A549 (cell line): ENCODE data around the gene BEND4. TPM values are rescaled to one million over a fixed set of nuclear protein-coding genes. Genes with fewer than 3 reads are reported as not detected.

ENCODE experiments used
- ATAC-seq, 2 experiments: fragments of 200-7000 bp in 1 of 2; fragments of >200 bp in 1 of 2; cut with Nextera tagmentation in 1 of 2; cut with Tn5 transposase in 1 of 2; 3 replicates each; pipeline versions ENCODE4 v1.8.0 to v1.9.1; 2018 to 2020; ENCODE audit warnings: mild to moderate bottlenecking in 1 of 2, moderate library complexity in 1 of 2
- CTCF ChIA-PET: fragments of 300-600 bp; sonication (Branson Sonifier 250); formaldehyde crosslinking; extraction: SDS; loops from one replicate; lab custom pipeline; 2021; ENCODE audit warnings: antibody characterized with exemption, inconsistent platforms; lab: Yijun Ruan, JAX
- POLR2A ChIA-PET: fragments of 350-600 bp; formaldehyde crosslinking; extraction: SDS; loops from one replicate; lab custom pipeline; 2021; ENCODE audit warnings: antibody characterized with exemption, inconsistent platforms; lab: Yijun Ruan, JAX
- DNase-seq, 2 experiments: peaks; one replicate each; pipeline versions ENCODE4 v3.0.0 to v3.0.0-alpha.2; 2011 to 2016; ENCODE audit warnings: low read depth in 1 of 2, low spot score in 1 of 2
- FAIRE-seq: peaks from 2 replicates; lab custom pipeline; 2011; peaks lifted over from hg19 to GRCh38; lab: Jason Lieb, UNC
- H3K27ac ChIP-seq, 2 experiments: fragments of >200 bp; sonication (Bioruptor Twin); formaldehyde crosslinking; 3 replicates each; pipeline ENCODE4 v1.5.1; 2016 to 2017
- H3K4me1 ChIP-seq: fragments of >200 bp; sonication (Bioruptor Twin); formaldehyde crosslinking; 3 replicates; pipeline ENCODE4 v1.6.1; 2016
- H3K4me2 ChIP-seq: fragments of >200 bp; sonication (Bioruptor Twin); formaldehyde crosslinking; 3 replicates; pipeline ENCODE4 v1.6.1; 2016
- H3K4me3 ChIP-seq: fragments of >200 bp; sonication (Bioruptor Twin); formaldehyde crosslinking; 3 replicates; pipeline ENCODE4 v1.5.1; 2016
- H3K9me3 ChIP-seq: fragments of >200 bp; sonication (Bioruptor Twin); formaldehyde crosslinking; 3 replicates; pipeline ENCODE4 v1.6.1; 2016
- CBX2 ChIP-seq: fragments of 200-600 bp; sonication (generic); IDR thresholded peaks from 2 replicates; pipeline ENCODE4 v1.6.1; 2016; ENCODE audit warnings: low read depth, mild to moderate bottlenecking, borderline replicate concordance
- E2F6 ChIP-seq: IDR thresholded peaks from 2 replicates; pipeline ENCODE4 v1.6.1; 2012; ENCODE audit warnings: low read depth, borderline replicate concordance
- EHF ChIP-seq: fragments of 250-450 bp; sonication (Bioruptor Pico); IDR thresholded peaks from 2 replicates; pipeline ENCODE4 v1.5.0; 2020; ENCODE audit warnings: mild to moderate bottlenecking
- EHMT2 ChIP-seq: fragments of 200-600 bp; sonication (generic); IDR thresholded peaks from 2 replicates; pipeline ENCODE4 v1.6.1; 2016; ENCODE audit warnings: antibody characterized with exemption, low read depth, mild to moderate bottlenecking, moderate library complexity
- ESRRA ChIP-seq: fragments of 150-350 bp; IDR thresholded peaks from 2 replicates; pipeline ENCODE4 v1.6.1; 2014; ENCODE audit warnings: mild to moderate bottlenecking, low read length, borderline replicate concordance
- FOSB ChIP-seq: fragments of 250-450 bp; sonication (Bioruptor Pico); IDR thresholded peaks from 2 replicates; pipeline ENCODE4 v1.5.0; 2020; ENCODE audit warnings: mild to moderate bottlenecking, moderate library complexity
- FOSL2 ChIP-seq, 2 experiments: fragments of 450-650 bp in 1 of 2; fragments of >200 bp in 1 of 2; sonication (Bioruptor Twin) in 1 of 2; formaldehyde crosslinking; IDR thresholded peaks; 2 replicates each; pipeline versions ENCODE4 v1.5.0 to v1.6.1; 2016 to 2020; ENCODE audit warnings: mild to moderate bottlenecking in 1 of 2, moderate library complexity in 1 of 2
- FOXS1 ChIP-seq: fragments of 250-450 bp; sonication (Bioruptor Pico); IDR thresholded peaks from 2 replicates; pipeline ENCODE4 v1.5.0; 2020; ENCODE audit warnings: mild to moderate bottlenecking, moderate library complexity
- GATA3 ChIP-seq: IDR thresholded peaks from 2 replicates; pipeline ENCODE4 v1.6.1; 2012; ENCODE audit warnings: borderline replicate concordance
- HDAC2 ChIP-seq: fragments of 200-600 bp; sonication (generic); IDR thresholded peaks from 2 replicates; pipeline ENCODE4 v1.6.1; 2016
- HES2 ChIP-seq: fragments of >200 bp; sonication (Bioruptor Twin); formaldehyde crosslinking; IDR thresholded peaks from 2 replicates; pipeline ENCODE4 v1.6.1; 2016
- HOXA7 ChIP-seq: fragments of 250-450 bp; sonication (Bioruptor Pico); IDR thresholded peaks from 2 replicates; pipeline ENCODE4 v1.5.0; 2020; ENCODE audit warnings: mild to moderate bottlenecking, moderate library complexity
- JUN ChIP-seq, 2 experiments: fragments of >200 bp; sonication (Bioruptor Twin); formaldehyde crosslinking; IDR thresholded peaks; 2 replicates in 1 of 2; 3 replicates in 1 of 2; pipeline ENCODE4 v1.6.1; 2016 to 2017
- JUNB ChIP-seq: fragments of >200 bp; sonication (Bioruptor Twin); formaldehyde crosslinking; IDR thresholded peaks from 2 replicates; pipeline ENCODE4 v1.6.1; 2016
- KDM5A ChIP-seq: fragments of 200-600 bp; sonication (generic); IDR thresholded peaks from 2 replicates; pipeline ENCODE4 v1.6.1; 2016; ENCODE audit warnings: antibody characterized with exemption, mild to moderate bottlenecking
- MAFK ChIP-seq: fragments of 450-650 bp; IDR thresholded peaks from 2 replicates; pipeline ENCODE4 v1.6.1; 2014; ENCODE audit not compliant: partially characterized antibody
- NPAS2 ChIP-seq: fragments of 250-450 bp; sonication (Bioruptor Pico); IDR thresholded peaks from 2 replicates; pipeline ENCODE4 v1.8.0; 2022; ENCODE audit warnings: mild to moderate bottlenecking, moderate library complexity, borderline replicate concordance
- NR3C1 ChIP-seq: fragments of >200 bp; sonication (Bioruptor Twin); formaldehyde crosslinking; IDR thresholded peaks from 3 replicates; pipeline ENCODE4 v1.6.1; 2017
- POLR2AphosphoS2 ChIP-seq: conservative IDR thresholded peaks from 2 replicates; pipeline ENCODE4 v1.6.1; 2012; ENCODE audit warnings: low read length, improper control_type of control experiment, inconsistent platforms
- RARB ChIP-seq: fragments of 250-450 bp; sonication (Bioruptor Pico); IDR thresholded peaks from 2 replicates; pipeline ENCODE4 v1.8.0; 2021; ENCODE audit warnings: mild to moderate bottlenecking, moderate library complexity
- RNF2 ChIP-seq: fragments of 200-600 bp; sonication (generic); IDR thresholded peaks from 2 replicates; pipeline ENCODE4 v1.6.1; 2016; ENCODE audit warnings: low read depth, mild to moderate bottlenecking, antibody characterized with exemption, moderate library complexity, borderline replicate concordance
- SREBF2 ChIP-seq: fragments of 450-650 bp; IDR thresholded peaks from 2 replicates; pipeline ENCODE4 v1.6.1; 2014; ENCODE audit warnings: mild to moderate bottlenecking, moderate library complexity
- TFCP2L1 ChIP-seq: fragments of 250-450 bp; sonication (Bioruptor Pico); IDR thresholded peaks from 2 replicates; pipeline ENCODE4 v1.5.0; 2021; ENCODE audit warnings: mild to moderate bottlenecking
- ZC3H11A ChIP-seq: fragments of 450-650 bp; IDR thresholded peaks from 2 replicates; pipeline ENCODE4 v1.6.1; 2014; ENCODE audit warnings: antibody characterized with exemption, mild to moderate bottlenecking
- ZFP36 ChIP-seq: fragments of 450-650 bp; IDR thresholded peaks from 2 replicates; pipeline ENCODE4 v1.6.1; 2014; ENCODE audit warnings: borderline replicate concordance; ENCODE audit not compliant: partially characterized antibody
- WGBS: methylation state at CpG from one replicate; pipeline ENCODE4 v1.1.6; 2017; ENCODE audit errors: missing lambda C conversion rate; 5-methylcytosine and 5-hydroxymethylcytosine counted together
- polyA plus RNA-seq, 4 experiments: library from polyadenylated mRNA; depleted of rRNA in 3 of 4; stranded (reverse); fragments of >200 nt; fragmentation: RNase III in 1 of 4; extraction: RNeasy Plus Mini Kit Qiagen cat#74134 plus additional on column Dnase treatment in 1 of 4; gene quantifications; 2 replicates in 3 of 4; 3 replicates in 1 of 4; pipeline ENCODE4 v1.2.3, GENCODE V29; 2011 to 2017
- TF ChIP-seq, protein P1 (sequence below): IDR thresholded peaks from 2 replicates; pipeline ENCODE4 v1.6.1; 2012
- TF ChIP-seq, protein P2 (sequence below): fragments of >200 bp; sonication (Bioruptor Twin); formaldehyde crosslinking; IDR thresholded peaks from 3 replicates; pipeline ENCODE4 v1.5.1; 2016

The BEND4 gene
- polyA plus RNA-seq, 2 of the 4 experiments (the other 2 are of a cell fraction): not detected

DNA sequence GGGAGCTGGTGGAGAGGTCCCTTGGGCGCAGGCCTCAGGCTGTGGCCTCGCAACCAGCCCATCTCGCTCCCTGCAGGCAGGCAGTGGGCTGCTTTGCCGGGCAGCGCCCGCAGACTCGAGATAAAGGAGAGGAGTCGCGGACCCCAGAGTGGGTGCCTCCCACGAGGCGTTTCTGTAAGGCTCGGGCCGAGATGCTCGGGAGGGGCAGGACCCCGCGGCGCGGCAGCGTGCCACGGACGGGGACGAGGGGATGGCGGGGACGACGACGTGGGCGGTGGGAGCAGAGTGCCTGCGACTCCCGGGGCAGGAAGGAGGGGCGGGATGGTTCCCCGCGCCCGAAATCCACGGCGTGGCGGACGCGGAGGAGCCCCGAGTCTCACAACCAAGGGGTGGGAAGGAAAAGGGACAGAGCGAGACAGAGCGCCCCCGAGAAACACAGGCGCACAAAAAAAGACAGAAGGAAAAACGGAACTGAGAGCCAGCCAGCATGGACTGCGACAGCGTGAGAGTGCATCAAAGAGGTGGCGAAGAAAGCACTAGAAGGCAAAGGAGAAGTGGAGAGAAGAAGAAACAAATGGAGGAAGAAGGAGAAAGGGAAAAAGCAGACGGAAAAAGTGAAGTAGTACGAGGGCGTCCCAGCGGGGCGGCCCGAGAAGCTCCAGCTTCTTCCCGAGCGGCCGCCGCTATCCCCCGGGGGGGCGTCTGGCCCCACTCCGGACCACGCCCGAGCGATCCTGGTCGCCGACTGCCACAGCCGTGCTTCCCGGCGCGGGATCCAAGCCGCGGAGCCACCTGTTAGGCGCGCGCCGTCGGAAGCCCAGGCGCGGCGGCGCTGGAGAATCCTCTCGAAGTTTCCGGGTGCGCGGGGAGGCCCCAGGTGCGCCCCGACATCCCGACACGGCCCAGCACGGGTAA lies 1.5 kb downstream of the BEND4 start (continued):
- TF ChIP-seq SREBF2: no peak

- ATAC-seq (no peak), FAIRE-seq (no peak), DNase-seq (no peak)
- WGBS: 23% methylated on average over 5 of the region's 7 CpGs
- Histone ChIP-seq H3K9me3 (no peaks in the 10 kb centered on the region), H3K27ac (no peak overlapping the region), H3K4me3 (no peak overlapping the region), H3K4me2 (no peak overlapping the region), H3K4me1 (no peaks in the 10 kb centered on the region)
- no peak for TF ChIP-seq FOSB (CRISPR knock-in tag)
- TF ChIP-seq TFCP2L1 (CRISPR knock-in tag): no peak
- no peak for TF ChIP-seq ZFP36
- TF ChIP-seq ZC3H11A: no peak
- no peak for TF ChIP-seq CBX2
- no peak for TF ChIP-seq HES2
- TF ChIP-seq E2F6: no peak
- TF ChIP-seq GATA3: no peak
- no peak for TF ChIP-seq EHMT2
- TF ChIP-seq RNF2: no peak
- TF ChIP-seq, protein P1, sequence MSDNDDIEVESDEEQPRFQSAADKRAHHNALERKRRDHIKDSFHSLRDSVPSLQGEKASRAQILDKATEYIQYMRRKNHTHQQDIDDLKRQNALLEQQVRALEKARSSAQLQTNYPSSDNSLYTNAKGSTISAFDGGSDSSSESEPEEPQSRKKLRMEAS: no peak
- no peak for TF ChIP-seq EHF (CRISPR knock-in tag)
- no peak for TF ChIP-seq NR3C1
- no peak for TF ChIP-seq KDM5A
- TF ChIP-seq, protein P2, sequence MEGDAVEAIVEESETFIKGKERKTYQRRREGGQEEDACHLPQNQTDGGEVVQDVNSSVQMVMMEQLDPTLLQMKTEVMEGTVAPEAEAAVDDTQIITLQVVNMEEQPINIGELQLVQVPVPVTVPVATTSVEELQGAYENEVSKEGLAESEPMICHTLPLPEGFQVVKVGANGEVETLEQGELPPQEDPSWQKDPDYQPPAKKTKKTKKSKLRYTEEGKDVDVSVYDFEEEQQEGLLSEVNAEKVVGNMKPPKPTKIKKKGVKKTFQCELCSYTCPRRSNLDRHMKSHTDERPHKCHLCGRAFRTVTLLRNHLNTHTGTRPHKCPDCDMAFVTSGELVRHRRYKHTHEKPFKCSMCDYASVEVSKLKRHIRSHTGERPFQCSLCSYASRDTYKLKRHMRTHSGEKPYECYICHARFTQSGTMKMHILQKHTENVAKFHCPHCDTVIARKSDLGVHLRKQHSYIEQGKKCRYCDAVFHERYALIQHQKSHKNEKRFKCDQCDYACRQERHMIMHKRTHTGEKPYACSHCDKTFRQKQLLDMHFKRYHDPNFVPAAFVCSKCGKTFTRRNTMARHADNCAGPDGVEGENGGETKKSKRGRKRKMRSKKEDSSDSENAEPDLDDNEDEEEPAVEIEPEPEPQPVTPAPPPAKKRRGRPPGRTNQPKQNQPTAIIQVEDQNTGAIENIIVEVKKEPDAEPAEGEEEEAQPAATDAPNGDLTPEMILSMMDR: no peak
- ChIA-PET POLR2A (no interaction called here), CTCF (no interaction called here)
These were observed 3.5 kb downstream of the BEND4 start for GRCh38 chr4:42149004-42149403.

- TF ChIP-seq POLR2AphosphoS2: no peak
- TF ChIP-seq ZC3H11A: no peak
- TF ChIP-seq RNF2: no peak
- no peak for TF ChIP-seq HOXA7
- no peak for TF ChIP-seq JUN (IDR thresholded peaks at IDR 0.05)
- TF ChIP-seq JUNB: no peak
- TF ChIP-seq RARB: no peak
- no peak for TF ChIP-seq NPAS2 (CRISPR knock-in tag)
- TF ChIP-seq SREBF2: no peak
- no peak for TF ChIP-seq ESRRA
- no peak for TF ChIP-seq E2F6
- TF ChIP-seq FOXS1 (CRISPR knock-in tag): no peak
- TF ChIP-seq, protein P2: no peak
- no peak for TF ChIP-seq FOSL2 (IDR thresholded peaks at IDR 0.05)
- no peak for TF ChIP-seq FOSL2 (CRISPR knock-in tag; IDR thresholded peaks at IDR 0.05)
- no peak for TF ChIP-seq EHMT2
- no peak for TF ChIP-seq MAFK
- no peak for TF ChIP-seq ZFP36
- no peak for TF ChIP-seq HDAC2
- TF ChIP-seq KDM5A: no peak
- ATAC-seq (no peak), DNase-seq (no peak), FAIRE-seq (no peak)
- no peak overlapping the region for H3K4me2 ChIP-seq
- H3K9me3 ChIP-seq: no peaks in the 10 kb centered on the region
- H3K27ac ChIP-seq: no peak overlapping the region
- 43% methylated on average over 1 of the region's 1 CpG for WGBS
- no peaks in the 10 kb centered on the region for H3K4me1 ChIP-seq
- ChIA-PET POLR2A (no interaction called here), CTCF (no interaction called here)
- H3K4me3 ChIP-seq: no peak overlapping the region
These were observed 4.0 kb downstream of the BEND4 start for GRCh38 chr4:42148425-42148824.
